ENCODE data around the gene ST7. TPM values are rescaled to one million over a fixed set of nuclear protein-coding genes. Genes with fewer than 3 reads are reported as not detected.

Gene ST7
- total RNA-seq, 1 experiment from 2014 or later = 19.6 TPM

DNA sequence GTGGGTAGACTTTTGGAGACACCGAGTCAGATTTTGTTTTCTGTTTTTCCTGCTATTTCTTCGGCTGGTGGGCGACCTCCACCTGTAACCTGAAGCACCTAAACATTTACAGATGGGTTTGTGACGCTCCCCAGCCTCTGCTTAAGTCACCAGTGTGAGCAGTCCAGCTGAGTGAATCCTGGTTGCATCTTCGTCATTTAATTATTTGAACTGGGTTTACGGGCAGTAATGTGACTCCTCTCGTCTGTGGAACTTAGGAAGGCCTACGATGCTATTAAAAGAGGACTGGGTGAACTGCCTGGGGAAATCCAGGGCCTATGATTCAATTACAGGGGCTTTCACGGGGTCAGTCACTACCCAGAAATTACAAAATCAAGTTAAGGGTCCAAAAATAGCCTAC, 317.1 kb downstream of the ST7 start:
- POLR2A ChIA-PET = no interaction called here
- H3K4me3 ChIP-seq (ENCODE audit: low read depth in 2 of 2, low read length in 2 of 2) = no peak overlapping the region
- H3K27ac ChIP-seq (ENCODE audit: low read length) = no peak overlapping the region
- in situ Hi-C loops (cut with HindIII; ENCODE audit: low pct_unique_long_range_greater_than_20kb, low sequenced_read_pairs) (no loop called here), intact Hi-C loops (cut with micrococcal nuclease; ENCODE audit: unreplicated experiment) (no loop called here)
- no peaks in the 10 kb centered on the region for H3K27me3 ChIP-seq (ENCODE audit: control insufficient read depth, insufficient read depth, low read length)
- no peaks in the 10 kb centered on the region for H3K4me1 ChIP-seq (ENCODE audit: control insufficient read depth, insufficient read depth, low read length)
- H3K36me3 ChIP-seq (ENCODE audit: control insufficient read depth, insufficient read depth, low read length) = no peaks in the 10 kb centered on the region
- no peak for ATAC-seq
- no peak for TF ChIP-seq SIN3A (IDR thresholded peaks at IDR 0.05; ENCODE audit: borderline replicate concordance, insufficient read depth, low read depth, low read length)
- TF ChIP-seq CTCF (IDR thresholded peaks at IDR 0.05) = no peak
- no peak for TF ChIP-seq POLR2AphosphoS5 (IDR thresholded peaks at IDR 0.05; ENCODE audit: low read depth, low read length)
- TF ChIP-seq TCF7L2 (IDR thresholded peaks at IDR 0.05; ENCODE audit: low read depth, low read length) = no peak
- no peak for TF ChIP-seq REST (IDR thresholded peaks at IDR 0.05; ENCODE audit: insufficient read depth in 1 of 2, low read depth in 2 of 2, low read length in 1 of 2)
- CTCF ChIA-PET = no interaction called here
- H3K9me3 ChIP-seq (ENCODE audit: control insufficient read depth, insufficient read depth, low read depth, low read length) = no peaks in the 10 kb centered on the region
- no peak for DNase-seq (ENCODE audit: low read depth, low spot score)
- BruUV-seq (replicated peaks) = no TSS peak

DNA sequence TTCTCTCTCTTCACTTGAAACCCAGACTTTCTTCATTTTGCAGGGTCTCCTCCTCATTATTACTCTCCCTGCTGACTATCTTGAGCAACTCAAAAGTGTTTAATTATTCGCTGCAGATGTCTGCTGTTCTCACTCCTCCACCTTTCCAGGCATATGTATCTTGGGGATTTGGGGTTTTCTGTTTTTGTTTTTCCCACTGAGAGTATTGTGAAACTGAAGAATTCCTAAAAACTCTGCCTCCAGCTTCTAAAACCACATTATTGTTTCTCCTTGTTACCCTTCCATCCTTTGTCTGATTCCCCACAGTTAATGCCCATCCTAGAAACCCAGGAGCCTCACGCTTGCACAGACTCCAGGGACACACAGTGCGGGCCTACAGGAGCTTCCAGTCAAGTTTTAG, 318.3 kb downstream of the ST7 start:
- BruUV-seq (replicated peaks) = no TSS peak
- CTCF ChIA-PET = no interaction called here

More for the DNA sequence above, 318.3 kb downstream of the ST7 start:
- Histone ChIP-seq H3K36me3 (ENCODE audit: control insufficient read depth, insufficient read depth, low read length) (no peaks in the 10 kb centered on the region), H3K4me3 (ENCODE audit: low read depth in 2 of 2, low read length in 2 of 2) (no peak overlapping the region), H3K9me3 (ENCODE audit: control insufficient read depth, insufficient read depth, low read depth, low read length) (no peaks in the 10 kb centered on the region), H3K4me1 (ENCODE audit: control insufficient read depth, insufficient read depth, low read length) (no peaks in the 10 kb centered on the region), H3K27me3 (ENCODE audit: control insufficient read depth, insufficient read depth, low read length) (peaks cover 2% of the 10 kb centered on the region; the same call in 1 of the 2 replicates), H3K27ac (ENCODE audit: low read length) (no peak overlapping the region)
- intact Hi-C loops (cut with micrococcal nuclease; ENCODE audit: unreplicated experiment) (no loop called here), in situ Hi-C loops (cut with HindIII; ENCODE audit: low pct_unique_long_range_greater_than_20kb, low sequenced_read_pairs) (no loop called here)
- TF ChIP-seq SIN3A (IDR thresholded peaks at IDR 0.05; ENCODE audit: borderline replicate concordance, insufficient read depth, low read depth, low read length) (no peak), POLR2AphosphoS5 (IDR thresholded peaks at IDR 0.05; ENCODE audit: low read depth, low read length) (no peak), TCF7L2 (IDR thresholded peaks at IDR 0.05; ENCODE audit: low read depth, low read length) (no peak), REST (IDR thresholded peaks at IDR 0.05; ENCODE audit: insufficient read depth in 1 of 2, low read depth in 2 of 2, low read length in 1 of 2) (no peak), CTCF (IDR thresholded peaks at IDR 0.05) (no peak)
- ATAC-seq (no peak), DNase-seq (ENCODE audit: low read depth, low spot score) (no peak)
- POLR2A ChIA-PET = no interaction called here

Data from Panc1 (cell line).